ENCODE measurements around the gene FAM118B.
A peak's percentile ranks its signal among the peaks of the same experiment; 100 is the strongest.
"Not testable (repeated sequence)": the region's sequence is repeated elsewhere in the genome, so short reads cannot be mapped to it uniquely, and the experiment has no call there.

Gene FAM118B

GRCh38 chr11:126268708-126269579 is 57.4 kb downstream of the FAM118B start, which contains the start of the genes FOXRED1 and SRPRA:
FOXRED1 (plus strand) TSS chr11:126269154; CDS start chr11:126269207, 53 bp downstream.
SRPRA (minus strand) TSS chr11:126268895; CDS start chr11:126268804, 91 bp downstream.
- DNase-seq (ENCODE audit: low read depth): peak; percentile 88

GRCh38 chr11:126277322-126277721 is 65.7 kb downstream of the FAM118B start:
- DNase-seq (ENCODE audit: low read depth): no peak

- DNase-seq (ENCODE audit: low read depth): no peak
Observed at GRCh38 chr11:126277780-126278179, 66.2 kb downstream of the FAM118B start.

- DNase-seq (ENCODE audit: low read depth): no peak
Observed at GRCh38 chr11:126279191-126279590, 67.6 kb downstream of the FAM118B start.

- no peak for DNase-seq (ENCODE audit: low read depth)
Observed at GRCh38 chr11:126280595-126280994, 69.0 kb downstream of the FAM118B start.

GRCh38 chr11:126281245-126281644 is 69.7 kb downstream of the FAM118B start:
- DNase-seq (ENCODE audit: low read depth): no peak

DNA sequence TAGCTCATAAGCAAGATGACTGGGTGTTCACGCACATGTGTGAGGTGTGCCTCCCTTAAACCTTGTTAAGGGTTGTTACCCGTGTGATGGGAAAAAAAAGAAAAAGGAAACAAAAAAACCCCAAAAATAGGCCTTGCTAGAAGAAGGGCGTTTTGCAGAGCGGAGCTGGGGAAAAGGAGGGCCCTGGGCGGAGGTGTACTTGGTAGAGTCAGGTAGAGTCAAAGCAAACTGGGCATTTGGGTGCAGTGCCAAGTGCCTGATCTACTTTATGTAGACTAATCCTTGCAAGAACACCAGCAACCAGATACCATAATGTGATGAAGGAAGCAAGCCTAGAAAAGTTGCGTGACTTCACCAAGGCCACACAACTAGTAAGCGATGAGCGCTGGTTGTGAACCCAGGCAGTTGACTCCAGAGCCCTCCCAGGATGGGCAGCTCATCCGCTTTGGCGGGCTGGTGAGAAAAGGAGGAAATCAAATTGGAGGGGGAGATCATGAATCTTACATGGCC is 70.1 kb downstream of the FAM118B start:
- no peak for DNase-seq (ENCODE audit: low read depth)

DNA sequence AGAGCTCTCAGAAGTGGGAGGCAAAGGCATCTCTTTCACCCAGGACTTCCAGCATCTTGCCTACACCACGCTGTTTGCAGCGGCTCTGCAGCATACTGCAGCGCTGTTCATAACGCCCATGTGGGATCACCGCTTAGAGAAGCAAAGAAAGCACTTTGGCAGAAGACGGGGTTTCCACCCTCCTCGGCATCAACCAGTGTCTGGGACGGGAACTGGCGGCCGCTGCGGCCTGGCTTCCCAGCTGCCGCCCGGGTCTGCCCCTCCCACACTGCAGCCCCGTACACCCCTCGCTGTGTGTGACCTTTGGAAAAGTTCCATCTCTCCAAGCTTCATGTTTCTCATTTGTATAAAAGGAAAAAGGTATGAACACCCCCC is 70.8 kb downstream of the FAM118B start:
- DNase-seq (ENCODE audit: low read depth): no peak

- DNase-seq (ENCODE audit: low read depth): no peak
Observed at GRCh38 chr11:126282736-126283591, 71.4 kb downstream of the FAM118B start, which contains the start of gene TIRAP. TIRAP (plus strand) TSS chr11:126283093; CDS start chr11:126290895, 7,802 bp downstream.

DNA sequence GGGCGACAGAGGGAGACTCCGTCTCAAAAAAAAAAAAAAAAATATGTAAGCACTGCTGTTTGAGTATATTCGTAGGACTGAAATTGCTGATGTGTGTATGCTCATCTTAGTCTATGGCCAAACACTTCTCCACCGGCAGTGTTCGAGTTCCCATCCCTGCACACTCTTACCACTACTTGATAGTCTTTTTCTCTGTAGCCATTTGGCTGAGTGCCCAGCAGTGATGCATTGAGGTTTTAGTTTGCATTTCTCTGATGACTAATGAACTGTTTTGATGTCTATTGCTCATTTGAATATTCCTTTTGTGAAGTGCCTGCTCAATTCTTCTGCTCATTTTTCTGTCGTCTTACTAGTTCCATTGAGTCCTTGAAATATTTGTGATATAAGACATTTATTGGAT is 73.2 kb downstream of the FAM118B start:
- DNase-seq (ENCODE audit: low read depth): peak; percentile 88

DNA sequence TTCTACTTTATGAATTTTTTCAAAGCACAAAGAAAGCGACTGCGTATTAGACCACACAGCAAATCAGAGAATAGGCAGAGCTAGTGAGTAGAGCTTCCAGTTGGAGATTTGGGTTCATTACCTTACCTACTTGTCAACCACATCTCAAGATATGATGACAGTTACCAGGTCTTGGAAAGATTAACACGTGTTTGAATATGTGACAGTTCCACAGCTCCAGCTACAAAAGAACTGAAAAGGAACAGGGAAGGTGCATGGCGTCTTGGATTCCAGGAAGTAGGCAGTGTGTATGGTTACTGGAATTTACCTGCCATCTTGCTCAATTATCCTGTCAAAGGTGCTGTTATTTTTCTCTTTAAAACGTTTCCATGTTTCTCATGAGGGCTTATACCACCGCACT is 76.7 kb downstream of the FAM118B start:
- DNase-seq (ENCODE audit: low read depth): no peak

GRCh38 chr11:126290887-126291286 is 79.3 kb downstream of the FAM118B start:
- DNase-seq (ENCODE audit: low read depth): no peak

- no peak for DNase-seq (ENCODE audit: low read depth)
Observed at GRCh38 chr11:126293726-126294125, 82.1 kb downstream of the FAM118B start.

DNA sequence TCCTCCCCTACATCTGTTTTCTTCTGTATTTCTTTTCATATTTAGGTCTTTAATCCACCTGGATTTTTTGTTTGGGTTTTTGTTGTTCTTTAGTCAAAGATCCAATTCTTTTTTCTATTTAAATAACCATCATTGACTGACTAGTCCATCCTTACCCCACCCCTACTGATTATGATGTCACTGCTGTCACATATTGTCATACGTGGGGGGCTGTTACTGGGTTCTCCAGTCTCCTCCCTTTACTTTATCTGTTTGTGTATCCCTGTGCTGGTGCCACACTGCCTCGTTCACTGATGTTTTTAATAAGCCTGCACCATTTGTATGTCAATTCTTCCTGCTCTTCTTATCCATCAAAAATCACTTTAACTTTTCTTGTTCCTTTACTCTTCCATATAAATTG is 85.4 kb downstream of the FAM118B start:
- no peak for DNase-seq (ENCODE audit: low read depth)

GRCh38 chr11:126303623-126304456 is 92.3 kb downstream of the FAM118B start, which contains the start of gene DCPS:
DCPS (plus strand) TSS chr11:126304060; CDS start chr11:126304081, 21 bp downstream.
- DNase-seq (ENCODE audit: low read depth): peak; percentile 79

DNA sequence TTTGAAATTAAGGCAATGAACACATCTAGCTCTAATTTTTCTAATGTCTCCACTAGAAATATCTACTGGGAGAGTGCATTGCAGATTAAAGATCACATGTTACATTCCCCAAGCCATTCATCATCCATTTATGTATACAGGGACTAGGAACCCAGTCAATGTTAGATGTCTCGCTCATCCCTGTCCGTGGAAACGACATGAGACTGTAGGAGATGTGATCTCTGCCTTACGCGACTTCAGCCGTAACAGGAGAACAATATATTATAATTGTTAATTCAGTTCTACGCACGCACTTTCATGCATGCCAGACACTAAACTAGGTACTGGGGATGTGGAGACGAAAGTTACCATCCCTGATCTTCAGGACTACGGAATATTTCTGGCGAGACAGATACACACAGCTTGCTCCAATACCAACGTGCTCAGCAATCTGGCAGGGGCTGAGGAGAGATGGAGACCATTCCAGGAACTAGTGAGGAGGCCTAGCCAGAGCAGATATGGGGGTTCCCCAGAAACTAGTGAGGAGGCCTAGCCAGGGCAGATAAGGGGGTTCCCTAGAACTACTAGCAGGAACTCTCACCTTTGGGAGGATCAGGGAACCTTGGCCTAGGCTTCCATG is 93.0 kb downstream of the FAM118B start:
- no peak for DNase-seq (ENCODE audit: low read depth)

GRCh38 chr11:126305699-126306098 is 94.1 kb downstream of the FAM118B start:
- no peak for DNase-seq (ENCODE audit: low read depth)

GRCh38 chr11:126307706-126308105 is 96.1 kb downstream of the FAM118B start:
- DNase-seq (ENCODE audit: low read depth): no peak

DNA sequence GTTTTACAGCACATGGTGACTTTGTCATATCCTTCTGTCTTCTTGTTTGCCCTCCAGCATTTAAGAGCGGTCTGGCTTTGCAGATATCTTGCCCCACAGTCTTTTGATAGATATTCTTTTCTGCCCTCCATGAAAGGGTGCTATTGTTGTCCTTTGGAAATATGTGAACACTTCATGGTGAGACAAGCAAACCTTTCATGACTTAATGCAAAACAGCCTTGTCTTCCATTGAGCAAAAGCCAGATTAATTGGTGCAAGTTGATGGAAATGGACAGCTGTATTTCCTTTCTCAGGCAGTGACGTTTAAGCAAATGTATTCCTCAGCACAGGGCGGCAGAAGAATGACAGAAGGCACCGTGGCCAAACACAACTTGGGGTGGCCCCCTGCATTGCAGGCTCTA is 96.7 kb downstream of the FAM118B start:
- no peak for DNase-seq (ENCODE audit: low read depth)

- DNase-seq (ENCODE audit: low read depth): not testable (repeated sequence)
Observed at GRCh38 chr11:126308771-126309170, 97.2 kb downstream of the FAM118B start.

All from HS-5 (cell line).